Astrocyte of the spinal cord (primary cell): ENCODE results near the gene SLC22A14.
"Not testable (repeated sequence)": the region's sequence is repeated elsewhere in the genome, so short reads cannot be mapped to it uniquely, and the experiment has no call there.

Source experiments
- DNase-seq: peaks from one replicate; pipeline ENCODE4 v3.0.0; 2011; ENCODE audit warnings: low read depth, low spot score
- H3K4me3 ChIP-seq: 2 replicates; pipeline ENCODE4 v1.5.1; 2011; ENCODE audit warnings: low read depth, mild to moderate bottlenecking, low read length, moderate library complexity
- CTCF ChIP-seq: IDR thresholded peaks from 2 replicates; pipeline ENCODE4 v1.5.1; 2012; ENCODE audit warnings: low read depth, mild to moderate bottlenecking, low read length, inconsistent platforms
- in situ Hi-C: cut with HindIII; loops from 2 replicates; pipeline ENCODE4 v1.10.0; 2017; ENCODE audit warnings: low sequenced_read_pairs

SLC22A14 gene

GRCh38 chr3:38276917-38277630 lies 5.0 kb upstream of the SLC22A14 start:
- DNase-seq, result no peak
- in situ Hi-C loops, result no loop called here
- H3K4me3 ChIP-seq, result no peak overlapping the region
- TF ChIP-seq CTCF, result no peak

- DNase-seq, result no peak
- in situ Hi-C loops, result no loop called here
- TF ChIP-seq CTCF, result no peak
- H3K4me3 ChIP-seq, result no peak overlapping the region
Measured at GRCh38 chr3:38278841-38279240, 3.3 kb upstream of the SLC22A14 start.

- DNase-seq, result peak; percentile 34
- in situ Hi-C loops, result no loop called here
- no peak overlapping the region for H3K4me3 ChIP-seq
- TF ChIP-seq CTCF, result no peak
Measured at GRCh38 chr3:38283810-38284755, 2.0 kb downstream of the SLC22A14 start.

GRCh38 chr3:38284756-38285150 lies 2.7 kb downstream of the SLC22A14 start:
- DNase-seq, result no peak
- no peak for TF ChIP-seq CTCF
- no peak overlapping the region for H3K4me3 ChIP-seq
- in situ Hi-C loops, result no loop called here

- in situ Hi-C loops, DNase-seq, H3K4me3 ChIP-seq: not testable (repeated sequence)
Measured at GRCh38 chr3:38289286-38290217, 7.5 kb downstream of the SLC22A14 start.

GRCh38 chr3:38297053-38297452 lies 15.0 kb downstream of the SLC22A14 start:
- DNase-seq, in situ Hi-C loops, H3K4me3 ChIP-seq: not testable (repeated sequence)

- no peak overlapping the region for H3K4me3 ChIP-seq
- no peak for TF ChIP-seq CTCF
- in situ Hi-C loops, result no loop called here
- DNase-seq, result no peak
Measured at GRCh38 chr3:38297537-38297936, 15.4 kb downstream of the SLC22A14 start.
